Activated CD4-positive, alpha-beta memory T cell treated with anti-CD3 and anti-CD28 coated beads for 36 hours (primary cell): ENCODE results near the gene MRPS21. TPM values are rescaled to one million over a fixed set of nuclear protein-coding genes. Genes with fewer than 3 reads are reported as not detected.

Experiments used
- CTCF ChIA-PET: fragments of 350-600 bp; sonication (Branson Sonifier 250); formaldehyde crosslinking; loops from one replicate; lab custom pipeline; 2021; ENCODE audit warnings: antibody characterized with exemption, inconsistent platforms; lab: Charles Lee
- POLR2A ChIA-PET: fragments of 350-600 bp; sonication (Branson Sonifier 250); formaldehyde crosslinking; loops from one replicate; lab custom pipeline; 2021; ENCODE audit warnings: antibody characterized with exemption; lab: Charles Lee
- DNase-seq: peaks from one replicate; pipeline ENCODE4 v3.0.0-alpha.2; 2020
- H3K27ac Mint-ChIP-seq: one replicate; pipeline ENCODE4 v1.8.0; 2021; ENCODE audit warnings: mixed read lengths
- H3K27me3 Mint-ChIP-seq: one replicate; pipeline ENCODE4 v1.8.0; 2021; ENCODE audit warnings: mixed read lengths
- H3K36me3 Mint-ChIP-seq: one replicate; pipeline ENCODE4 v1.8.0; 2021; ENCODE audit warnings: mixed read lengths
- H3K4me1 Mint-ChIP-seq: one replicate; pipeline ENCODE4 v1.8.0; 2021; ENCODE audit warnings: low read depth, mixed read lengths
- H3K4me3 Mint-ChIP-seq: one replicate; pipeline ENCODE4 v1.8.0; 2021; ENCODE audit warnings: mild to moderate bottlenecking, mixed read lengths
- H3K9me3 Mint-ChIP-seq: one replicate; pipeline ENCODE4 v1.8.0; 2021; ENCODE audit warnings: mixed read lengths
- intact Hi-C: fragments of 100-400 bp; cut with micrococcal nuclease; formaldehyde crosslinking; loops from one replicate; pipeline ENCODE4 v1.15.1; 2023
- total RNA-seq, 2 experiments: library from RNA; stranded (reverse); gene quantifications; one replicate each; pipeline ENCODE4 v1.2.3, GENCODE V29; 2021

Gene MRPS21
- total RNA-seq, result 10 to 100 TPM; 78.6 to 82.9 TPM

GRCh38 chr1:150293433-150294253 lies at the start of gene MRPS21:
TSS of gene MRPS21 (plus strand) at chr1:150293861. CDS start at chr1:150294367, 506 bp downstream.
- DNase-seq, result peak; percentile 94
- Mint-ChIP-seq H3K36me3 (peaks cover 26% of the 10 kb centered on the region), H3K27me3 (no peaks in the 10 kb centered on the region), H3K4me1 (peaks cover 39% of the 10 kb centered on the region), H3K27ac (peak within 1 kb of the TSS; percentile 94), H3K9me3 (no peaks in the 10 kb centered on the region), H3K4me3 (peak within 1 kb of the TSS; percentile 96)
- POLR2A ChIA-PET, result no interaction called here
- CTCF ChIA-PET, result no interaction called here
- intact Hi-C loops, result loop anchor here (1.0 to 5.0 kb wide), 4 partner anchors 10 to 69 kb away; partner anchors contain the start of genes APH1A, PRPF3 and RPRD2

- ChIA-PET CTCF (no interaction called here), POLR2A (no interaction called here)
- H3K4me3 Mint-ChIP-seq, result no peak overlapping the region
- intact Hi-C loops, result loop anchor here (10.0 kb wide), 1 partner anchor 265 kb away; the partner anchor contains the start of gene FALEC
- no peak for DNase-seq
- H3K27ac Mint-ChIP-seq, result no peak overlapping the region
- H3K4me1 Mint-ChIP-seq, result no peaks in the 10 kb centered on the region
- no peaks in the 10 kb centered on the region for H3K9me3 Mint-ChIP-seq
- H3K27me3 Mint-ChIP-seq, result peaks cover 4% of the 10 kb centered on the region
- H3K36me3 Mint-ChIP-seq, result no peaks in the 10 kb centered on the region
Measured at GRCh38 chr1:150249936-150250335, 43.7 kb upstream of the MRPS21 start.

- intact Hi-C loops, result loop anchor here (1.0 to 10.0 kb wide), 7 partner anchors 13 to 306 kb away; partner anchors contain the start of genes APH1A, FALEC, PRPF3 and TARS2
- Mint-ChIP-seq H3K27ac (no peak overlapping the region), H3K4me3 (peak overlapping the region; percentile 35), H3K36me3 (no peaks in the 10 kb centered on the region), H3K9me3 (no peaks in the 10 kb centered on the region), H3K27me3 (peaks cover 28% of the 10 kb centered on the region), H3K4me1 (peaks cover 18% of the 10 kb centered on the region)
- CTCF ChIA-PET, result interaction anchor here (0.6 to 5.2 kb wide), 38 partner anchors 10 to 722 kb away, joined by 3 to 66 read pairs (median 4); partner anchors contain the start of genes APH1A, C1orf54, CIART and FALEC
- no peak for DNase-seq
- POLR2A ChIA-PET, result interaction anchor here (0.9 kb wide), 2 partner anchors 13 to 305 kb away, joined by 3 to 5 read pairs; partner anchors contain the start of gene APH1A
Measured at GRCh38 chr1:150256198-150256553, 37.5 kb upstream of the MRPS21 start.

DNA sequence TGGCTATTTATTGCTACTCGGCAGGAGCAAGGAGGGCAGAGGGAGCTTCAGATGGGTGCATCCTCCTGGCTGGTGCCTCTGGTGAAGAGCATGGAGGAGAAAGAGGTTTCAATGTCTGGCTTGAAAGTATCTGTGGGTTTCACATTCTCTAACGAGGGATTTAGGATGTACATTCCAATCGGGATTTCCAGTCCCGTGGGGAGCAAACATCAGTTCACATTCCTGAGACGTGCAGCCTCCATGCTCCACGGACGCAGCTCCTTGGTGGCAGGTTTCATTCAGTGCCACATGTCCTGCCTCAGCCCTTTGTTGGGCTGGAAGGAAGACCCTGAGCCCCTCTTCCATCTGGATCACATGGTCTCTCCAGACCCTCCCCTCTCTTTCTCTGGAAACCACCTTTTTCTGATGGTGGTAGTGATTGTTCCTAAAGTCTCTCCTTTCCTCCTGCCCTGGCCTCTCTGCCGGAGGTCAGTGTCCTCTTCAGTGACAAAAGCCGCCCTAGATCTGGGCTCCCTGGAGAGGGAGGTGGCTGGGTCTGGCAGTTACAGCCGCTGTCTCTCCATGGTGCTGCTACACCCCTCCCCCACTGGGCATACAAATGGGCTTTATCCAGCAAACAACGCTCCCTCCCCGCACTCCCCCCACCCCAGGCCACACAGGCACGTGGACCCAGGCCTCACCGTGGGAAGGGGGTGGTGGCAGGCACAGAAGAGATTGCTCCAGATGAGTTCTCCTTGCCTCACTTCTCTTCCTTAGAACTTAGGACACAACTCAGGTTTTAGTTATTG lies 36.9 kb upstream of the MRPS21 start:
- POLR2A ChIA-PET, result interaction anchor here (0.9 kb wide), 2 partner anchors 12 to 305 kb away, joined by 3 to 5 read pairs; partner anchors contain the start of gene APH1A
- Mint-ChIP-seq H3K4me1 (peaks cover 18% of the 10 kb centered on the region), H3K27ac (no peak overlapping the region), H3K4me3 (no peak overlapping the region), H3K9me3 (no peaks in the 10 kb centered on the region), H3K27me3 (peaks cover 28% of the 10 kb centered on the region), H3K36me3 (no peaks in the 10 kb centered on the region)
- intact Hi-C loops, result loop anchor here (1.0 to 10.0 kb wide), 7 partner anchors 13 to 306 kb away; partner anchors contain the start of genes APH1A, FALEC, PRPF3 and TARS2
- CTCF ChIA-PET, result interaction anchor here (0.6 to 5.2 kb wide), 33 partner anchors 9 to 739 kb away, joined by 3 to 66 read pairs (median 4); partner anchors contain the start of genes APH1A, C1orf54, CIART and FALEC
- no peak for DNase-seq

GRCh38 chr1:150257624-150258585 lies 35.8 kb upstream of the MRPS21 start, which contains the start of gene CA14:
TSS of gene CA14 (plus strand) at chr1:150257774. CDS start at chr1:150258129, 355 bp downstream.
- peaks cover 28% of the 10 kb centered on the region for H3K27me3 Mint-ChIP-seq
- no peak within 1 kb of the TSS for H3K4me3 Mint-ChIP-seq
- POLR2A ChIA-PET, result no interaction called here
- no peak for DNase-seq
- H3K36me3 Mint-ChIP-seq, result no peaks in the 10 kb centered on the region
- intact Hi-C loops, result loop anchor here (5.0 to 10.0 kb wide), 6 partner anchors 64 to 304 kb away; partner anchors contain the start of genes FALEC, PRPF3 and TARS2
- CTCF ChIA-PET, result interaction anchor here (0.6 to 5.2 kb wide), 4 partner anchors 9 to 738 kb away, joined by 3 to 66 read pairs (median 4); partner anchors contain the start of gene CIART
- H3K9me3 Mint-ChIP-seq, result no peaks in the 10 kb centered on the region
- peaks cover 18% of the 10 kb centered on the region for H3K4me1 Mint-ChIP-seq
- no peak within 1 kb of the TSS for H3K27ac Mint-ChIP-seq

DNA sequence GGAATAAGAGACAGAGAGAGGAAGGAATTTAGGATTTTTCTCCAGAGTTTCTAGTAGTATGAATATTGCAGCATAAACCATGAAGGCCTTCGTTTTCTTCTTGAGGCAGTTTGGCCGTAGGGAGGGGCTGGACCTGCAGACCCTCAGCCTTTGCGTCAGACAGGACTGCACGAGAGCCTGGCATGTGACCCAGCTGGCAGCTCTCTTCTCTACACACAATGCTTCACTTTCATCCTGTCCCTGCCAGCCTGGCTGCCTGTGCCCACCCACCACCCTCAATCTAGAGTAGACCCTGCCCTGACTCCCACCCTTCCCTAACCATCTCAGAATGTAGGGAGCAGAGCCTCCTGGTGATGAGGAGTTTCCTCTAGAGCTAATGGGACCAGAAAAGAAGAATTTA lies 34.4 kb upstream of the MRPS21 start:
- Mint-ChIP-seq H3K4me3 (no peak overlapping the region), H3K36me3 (no peaks in the 10 kb centered on the region), H3K9me3 (no peaks in the 10 kb centered on the region), H3K27ac (no peak overlapping the region), H3K27me3 (peaks cover 27% of the 10 kb centered on the region), H3K4me1 (peaks cover 18% of the 10 kb centered on the region)
- ChIA-PET POLR2A (interaction anchor here (1.1 kb wide), 1 partner anchor 257 kb away, joined by 3 read pairs; the partner anchor contains the start of gene FALEC), CTCF (no interaction called here)
- DNase-seq, result no peak
- intact Hi-C loops, result loop anchor here (5.0 to 10.0 kb wide), 6 partner anchors 63 to 303 kb away; partner anchors contain the start of genes FALEC, PRPF3 and TARS2

GRCh38 chr1:150259758-150260669 lies 33.6 kb upstream of the MRPS21 start:
- intact Hi-C loops, result loop anchor here (5.0 to 10.0 kb wide), 6 partner anchors 62 to 302 kb away; partner anchors contain the start of genes FALEC, PRPF3 and TARS2
- Mint-ChIP-seq H3K4me1 (peaks cover 18% of the 10 kb centered on the region), H3K9me3 (no peaks in the 10 kb centered on the region), H3K4me3 (no peak overlapping the region), H3K36me3 (no peaks in the 10 kb centered on the region), H3K27me3 (peaks cover 27% of the 10 kb centered on the region), H3K27ac (no peak overlapping the region)
- no peak for DNase-seq
- POLR2A ChIA-PET, result interaction anchor here (1.1 to 1.5 kb wide), 2 partner anchors 18 to 256 kb away, joined by 3 read pairs; partner anchors contain the start of gene FALEC
- CTCF ChIA-PET, result no interaction called here

DNA sequence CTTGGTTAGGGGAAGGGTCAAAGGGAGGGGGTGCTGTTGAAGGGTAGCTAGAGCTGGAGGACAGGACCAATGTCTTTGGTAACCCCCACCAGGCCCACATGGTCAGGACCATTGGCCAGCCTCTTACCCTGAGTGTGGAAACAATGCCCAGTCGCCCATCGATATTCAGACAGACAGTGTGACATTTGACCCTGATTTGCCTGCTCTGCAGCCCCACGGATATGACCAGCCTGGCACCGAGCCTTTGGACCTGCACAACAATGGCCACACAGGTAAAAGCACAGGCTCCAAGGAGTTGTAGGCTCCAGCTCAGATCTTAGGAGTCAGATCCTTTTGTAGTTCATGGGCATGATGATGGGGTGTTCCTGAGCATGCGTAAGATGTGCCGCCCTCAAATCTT lies 32.3 kb upstream of the MRPS21 start:
- peaks cover 20% of the 10 kb centered on the region for H3K27me3 Mint-ChIP-seq
- intact Hi-C loops, result no loop called here
- ChIA-PET CTCF (no interaction called here), POLR2A (interaction anchor here (1.5 kb wide), 1 partner anchor 17 kb away, joined by 3 read pairs; no protein-coding TSS in a partner anchor)
- DNase-seq, result no peak
- peaks cover 6% of the 10 kb centered on the region for H3K36me3 Mint-ChIP-seq
- no peak overlapping the region for H3K27ac Mint-ChIP-seq
- H3K4me1 Mint-ChIP-seq, result peaks cover 7% of the 10 kb centered on the region
- no peak overlapping the region for H3K4me3 Mint-ChIP-seq
- H3K9me3 Mint-ChIP-seq, result no peaks in the 10 kb centered on the region

- Mint-ChIP-seq H3K4me3 (no peak overlapping the region), H3K9me3 (no peaks in the 10 kb centered on the region), H3K27ac (no peak overlapping the region), H3K36me3 (peaks cover 13% of the 10 kb centered on the region), H3K27me3 (peaks cover 9% of the 10 kb centered on the region), H3K4me1 (peaks cover 10% of the 10 kb centered on the region)
- ChIA-PET POLR2A (interaction anchor here (0.6 kb wide), 1 partner anchor 35 kb away, joined by 3 read pairs; no protein-coding TSS in a partner anchor), CTCF (no interaction called here)
- intact Hi-C loops, result no loop called here
- no peak for DNase-seq
Measured at GRCh38 chr1:150262388-150263320, 31.0 kb upstream of the MRPS21 start.
